H1 (cell line): Measurements from ENCODE around the gene LDLR. TPM values are rescaled to one million over a fixed set of nuclear protein-coding genes. Genes with fewer than 3 reads are reported as not detected.

Source experiments
- CTCF ChIA-PET: fragments of 300-600 bp; sonication (Branson Sonifier 250); formaldehyde crosslinking; loops from one replicate; lab custom pipeline; 2021; ENCODE audit not compliant: partially characterized antibody; lab: Charles Lee
- POLR2A ChIA-PET: fragments of 300-600 bp; sonication (Branson Sonifier 250); formaldehyde crosslinking; loops from one replicate; lab custom pipeline; 2021; ENCODE audit warnings: inconsistent platforms; ENCODE audit not compliant: partially characterized antibody; lab: Charles Lee
- DNase-seq, 2 experiments: peaks; one replicate each; pipeline versions ENCODE4 v3.0.0 to v3.0.0-alpha.2; 2010 to 2022; ENCODE audit warnings: low spot score in 2 of 2, low read depth in 1 of 2, mixed read lengths in 1 of 2
- FAIRE-seq: peaks from 2 replicates; lab custom pipeline; 2011; peaks lifted over from hg19 to GRCh38; lab: Jason Lieb, UNC
- H2AFZ ChIP-seq: 2 replicates; pipeline ENCODE4 v1.8.1; 2012; ENCODE audit warnings: low read length, inconsistent platforms
- H2AK5ac ChIP-seq: 2 replicates; pipeline ENCODE4 v1.6.1; 2013; ENCODE audit warnings: low read depth, low read length
- H2BK120ac ChIP-seq: replicated peaks from 2 replicates; pipeline ENCODE3; 2013; ENCODE audit warnings: low read depth, low read length, inconsistent platforms
- H2BK12ac ChIP-seq: 2 replicates; pipeline ENCODE4 v1.6.1; 2013; ENCODE audit warnings: low read depth, low read length
- H2BK15ac ChIP-seq: 2 replicates; pipeline ENCODE4 v1.6.1; 2013; ENCODE audit warnings: low read length
- H2BK20ac ChIP-seq: 2 replicates; pipeline ENCODE4 v1.6.1; 2013; ENCODE audit warnings: low read length
- H2BK5ac ChIP-seq: 2 replicates; pipeline ENCODE4 v1.6.1; 2013; ENCODE audit warnings: low read depth, low read length
- H3K14ac ChIP-seq: 2 replicates; pipeline ENCODE4 v1.6.1; 2013; ENCODE audit warnings: inconsistent platforms; ENCODE audit not compliant: insufficient read length
- H3K18ac ChIP-seq: 2 replicates; pipeline ENCODE4 v1.6.1; 2013; ENCODE audit warnings: low read length; ENCODE audit errors: extremely low read depth
- H3K23ac ChIP-seq: 2 replicates; pipeline ENCODE4 v1.6.1; 2013; ENCODE audit warnings: inconsistent platforms; ENCODE audit not compliant: insufficient read length
- H3K23me2 ChIP-seq: 2 replicates; pipeline ENCODE4 v1.6.1; 2013; ENCODE audit warnings: low read depth, low read length
- H3K27ac ChIP-seq: 2 replicates; pipeline ENCODE4 v1.6.1; 2011; ENCODE audit warnings: low read depth, low read length, inconsistent platforms
- H3K27me3 ChIP-seq, 4 experiments: replicated peaks in 1 of 4; 1 replicate in 1 of 4; 2 replicates in 3 of 4; pipeline versions ENCODE4 v1.6.1 to v1.8.1; 2011 to 2013; ENCODE audit warnings: low read length in 3 of 4, mild to moderate bottlenecking in 3 of 4, inconsistent platforms in 2 of 4, mixed read lengths in 2 of 4, moderate library complexity in 1 of 4; ENCODE audit not compliant: control insufficient read depth in 3 of 4, insufficient read depth in 3 of 4; ENCODE audit errors: extremely low read depth in 1 of 4
- H3K36me3 ChIP-seq, 4 experiments: 2 replicates each; pipeline versions ENCODE4 v1.6.1 to v1.8.1; 2011 to 2013; ENCODE audit warnings: mild to moderate bottlenecking in 4 of 4, low read length in 3 of 4, moderate library complexity in 2 of 4, control low read depth in 1 of 4, inconsistent platforms in 1 of 4; ENCODE audit not compliant: insufficient read depth in 4 of 4, control insufficient read depth in 2 of 4
- H3K4ac ChIP-seq: replicated peaks from 2 replicates; pipeline ENCODE3; 2013; ENCODE audit warnings: low read length, low read depth, mixed read lengths, inconsistent platforms; ENCODE audit not compliant: insufficient read length
- H3K4me1 ChIP-seq, 4 experiments: replicated peaks in 1 of 4; 1 replicate in 1 of 4; 2 replicates in 3 of 4; pipeline versions ENCODE4 v1.6.1 to v1.8.1; 2011 to 2013; ENCODE audit warnings: low read length in 3 of 4, inconsistent platforms in 2 of 4, mixed read lengths in 1 of 4; ENCODE audit not compliant: insufficient read depth in 4 of 4, control insufficient read depth in 3 of 4
- H3K4me2 ChIP-seq, 2 experiments: 2 replicates each; pipeline versions ENCODE4 v1.6.1 to v1.8.1; 2011 to 2013; ENCODE audit warnings: low read depth in 2 of 2, low read length in 2 of 2, control low read depth in 1 of 2, inconsistent platforms in 1 of 2, mild to moderate bottlenecking in 1 of 2; ENCODE audit not compliant: insufficient read depth in 1 of 2
- H3K4me3 ChIP-seq, 4 experiments: fragments of 200-600, 300-600 bp in 1 of 4; sonication (generic), shearing (Covaris generic), sonication (Bioruptor Twin) in 1 of 4; 2 replicates each; pipeline versions ENCODE4 v1.5.1 to v1.8.1; 2011 to 2016; ENCODE audit warnings: low read length in 4 of 4, low read depth in 3 of 4, control low read depth in 2 of 4, inconsistent platforms in 2 of 4, mild to moderate bottlenecking in 2 of 4, mixed read lengths in 1 of 4, moderate library complexity in 1 of 4; ENCODE audit not compliant: insufficient read depth in 2 of 4; ENCODE audit errors: extremely low read depth in 1 of 4
- H3K56ac ChIP-seq: replicated peaks from 2 replicates; pipeline ENCODE3; 2013; ENCODE audit warnings: low read depth, mild to moderate bottlenecking, mixed read lengths, low read length, inconsistent platforms; ENCODE audit not compliant: insufficient read length
- H3K79me1 ChIP-seq: 2 replicates; pipeline ENCODE4 v1.6.1; 2013; ENCODE audit warnings: low read depth, low read length, control low read depth
- H3K79me2 ChIP-seq, 2 experiments: 2 replicates each; pipeline versions ENCODE4 v1.6.1 to v1.8.1; 2012 to 2013; ENCODE audit warnings: low read length in 2 of 2, mild to moderate bottlenecking in 2 of 2, inconsistent platforms in 1 of 2; ENCODE audit not compliant: insufficient read depth in 2 of 2, control insufficient read depth in 1 of 2
- H3K9ac ChIP-seq, 4 experiments: replicated peaks in 1 of 4; 1 replicate in 1 of 4; 2 replicates in 3 of 4; pipeline versions ENCODE4 v1.6.1 to v1.8.1; 2011 to 2013; ENCODE audit warnings: low read depth in 3 of 4, low read length in 3 of 4, control low read depth in 2 of 4, mild to moderate bottlenecking in 2 of 4, moderate library complexity in 2 of 4, inconsistent platforms in 1 of 4; ENCODE audit errors: extremely low read depth in 1 of 4
- H3K9me3 ChIP-seq, 2 experiments: 2 replicates each; pipeline versions ENCODE4 v1.6.1 to v1.8.1; 2012 to 2013; ENCODE audit warnings: mild to moderate bottlenecking in 2 of 2, moderate library complexity in 2 of 2, control low read depth in 1 of 2, inconsistent platforms in 1 of 2, low read depth in 1 of 2, low read length in 1 of 2, mixed read lengths in 1 of 2; ENCODE audit not compliant: insufficient read depth in 2 of 2
- H4K20me1 ChIP-seq, 2 experiments: replicated peaks in 1 of 2; 2 replicates each; pipeline versions ENCODE3 to v1.8.1; 2011 to 2013; ENCODE audit warnings: inconsistent platforms in 2 of 2, low read length in 2 of 2, mild to moderate bottlenecking in 1 of 2; ENCODE audit not compliant: insufficient read depth in 2 of 2, control insufficient read depth in 1 of 2
- H4K5ac ChIP-seq: 2 replicates; pipeline ENCODE4 v1.6.1; 2013; ENCODE audit warnings: low read length, low read depth, mixed read lengths, inconsistent platforms; ENCODE audit not compliant: insufficient read length
- H4K8ac ChIP-seq: 2 replicates; pipeline ENCODE4 v1.8.0; 2013; ENCODE audit warnings: mild to moderate bottlenecking, moderate library complexity, low read length, inconsistent platforms; ENCODE audit not compliant: insufficient read depth; ENCODE audit errors: extremely low read depth
- H4K91ac ChIP-seq: replicated peaks from 2 replicates; pipeline ENCODE3; 2013; ENCODE audit warnings: low read length, mixed read lengths, inconsistent platforms; ENCODE audit not compliant: insufficient read length
- FOSL1 ChIP-seq: IDR thresholded peaks from 2 replicates; pipeline ENCODE4 v1.6.1; 2011; ENCODE audit warnings: mild to moderate bottlenecking, low read depth, low read length, moderate library complexity; ENCODE audit not compliant: insufficient read depth
- SAP30 ChIP-seq: fragments of 300-600 bp; sonication (generic); IDR thresholded peaks from 2 replicates; pipeline ENCODE4 v1.7.1; 2012; ENCODE audit warnings: low read length, moderate library complexity, mild to moderate bottlenecking, inconsistent platforms; ENCODE audit not compliant: insufficient read depth, insufficient replicate concordance
- WGBS, 2 experiments: shearing (Covaris generic) in 1 of 2; methylation state at CpG; one replicate each; pipeline versions ENCODE4 v1.1.6 to v1.1.7; 2013 to 2015; ENCODE audit warnings: low lambda C conversion rate in 2 of 2, mixed read lengths in 2 of 2, inconsistent platforms in 1 of 2, low coverage in 1 of 2, missing lambda C conversion rate in 1 of 2; ENCODE audit not compliant: insufficient replicate concordance in 2 of 2, insufficient coverage in 1 of 2, insufficient read length in 1 of 2; ENCODE audit errors: extremely low coverage in 1 of 2, missing lambda C conversion rate in 1 of 2; 5-methylcytosine and 5-hydroxymethylcytosine counted together
- polyA plus RNA-seq, 7 experiments: library from polyadenylated mRNA; depleted of rRNA in 3 of 7; stranded (reverse) in 5 of 7; unstranded in 2 of 7; fragments of >200 nt in 5 of 7; fragments of 200-250 nt in 2 of 7; gene quantifications; 1 replicate in 5 of 7; 2 replicates in 1 of 7; 4 replicates in 1 of 7; pipeline versions ENCODE4 v1.2.1 to v1.2.3, GENCODE V29; 2011 to 2013; ENCODE audit warnings: missing spikeins in 2 of 7, mixed read lengths in 2 of 7
- total RNA-seq: library from RNA; stranded (reverse); fragmentation: NEBNext Ultra II Directional; extraction: Animal tissue kit (Norgen Biotek cat#: 25700); gene quantifications from 2 replicates; pipeline ENCODE4 v1.2.1, GENCODE V29; 2021

LDLR gene
- total and polyA plus RNA-seq, 2 of the 8 experiments (the other 6 are each of a cell fraction or from before 2014, with no cell fraction given) = 70.1 to 118 TPM

DNA sequence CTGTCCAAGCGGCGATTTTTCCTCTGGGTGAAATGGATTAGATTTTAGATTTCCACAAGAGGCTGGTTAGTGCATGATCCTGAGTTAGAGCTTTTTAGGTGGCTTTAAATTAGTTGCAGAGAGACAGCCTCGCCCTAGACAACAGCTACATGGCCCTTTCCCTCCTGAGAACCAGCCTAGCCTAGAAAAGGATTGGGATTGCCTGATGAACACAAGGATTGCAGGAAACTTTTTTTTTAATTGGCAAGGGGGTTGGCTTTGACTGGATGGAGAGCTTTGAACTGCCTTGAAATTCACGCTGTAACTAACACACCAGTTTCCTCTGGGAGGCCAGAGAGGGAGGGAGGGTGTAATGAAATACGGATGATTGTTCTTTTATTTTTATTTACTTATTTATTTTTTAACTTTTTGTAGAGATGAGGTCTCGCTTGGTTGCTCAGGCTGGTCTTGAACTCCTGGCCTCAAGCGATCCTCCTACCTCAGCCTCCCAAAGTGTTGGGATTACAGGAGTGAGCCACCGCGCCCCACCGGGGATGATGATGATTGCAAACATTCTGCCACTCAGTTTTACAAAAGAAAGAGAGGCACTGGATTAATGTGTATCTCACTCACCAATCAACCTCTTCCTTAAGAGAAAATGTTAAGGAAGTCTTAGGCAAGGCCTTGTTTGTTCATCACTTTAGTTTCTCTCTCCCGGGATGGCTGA lies 1.9 kb downstream of the LDLR start:
- H3K9me3 ChIP-seq = no peaks in the 10 kb centered on the region
- WGBS, 2 experiments = 57% methylated on average over 11 of the region's 11 CpGs; no CpG with 5 or more reads in 1 of the 2 experiments
- ChIA-PET POLR2A (interaction anchor here (0.6 to 2.8 kb wide), 11 partner anchors 9 to 377 kb away, joined by 3 to 14 read pairs (median 4); partner anchors contain the start of gene SMARCA4), CTCF (interaction anchor here (1.1 kb wide), 1 partner anchor 55 kb away, joined by 3 read pairs; no protein-coding TSS in a partner anchor)
- H3K18ac ChIP-seq = no peak overlapping the region
- H3K56ac ChIP-seq = peak overlapping the region; percentile 71
- peak overlapping the region; percentile 13 to 88 (median 84) for H3K9ac ChIP-seq
- peaks cover 7 to 12% (median 10%) of the 10 kb centered on the region in 4 experiments for H3K4me1 ChIP-seq
- H4K5ac ChIP-seq = no peak overlapping the region
- H3K4me2 ChIP-seq = peak overlapping the region; percentile 90 to 98
- H3K27ac ChIP-seq = peak overlapping the region; percentile 96
- H3K36me3 ChIP-seq = peaks cover 8 to 52% (median 17%) of the 10 kb centered on the region in 4 experiments; a peak in 7 of 8 replicates
- H2BK20ac ChIP-seq = no peak overlapping the region
- H3K79me1 ChIP-seq = peaks cover 6% of the 10 kb centered on the region
- no peak overlapping the region for H2AFZ ChIP-seq
- no peak overlapping the region; the same call in 1 of the 2 replicates for H2AK5ac ChIP-seq
- FAIRE-seq (no peak), DNase-seq (no peak)
- no peak overlapping the region for H3K14ac ChIP-seq
- H2BK120ac ChIP-seq = no peak overlapping the region
- TF ChIP-seq FOSL1 (no peak), SAP30 (peak; percentile 0)
- peaks cover 30 to 34% of the 10 kb centered on the region in 2 experiments for H4K20me1 ChIP-seq
- H3K79me2 ChIP-seq = peaks cover 47 to 58% of the 10 kb centered on the region in 2 experiments
- no peak overlapping the region for H3K23ac ChIP-seq
- no peak overlapping the region for H4K91ac ChIP-seq
- no peak overlapping the region for H2BK12ac ChIP-seq
- H3K4me3 ChIP-seq = peak overlapping the region; percentile 67 to 100 (median 94)
- H3K4ac ChIP-seq = no peak overlapping the region
- H2BK5ac ChIP-seq = peak overlapping the region; percentile 80; the same call in 1 of the 2 replicates
- H4K8ac ChIP-seq = peak overlapping the region; percentile 87; the same call in 1 of the 2 replicates
- no peak overlapping the region for H2BK15ac ChIP-seq
- no peaks in the 10 kb centered on the region for H3K27me3 ChIP-seq
- peaks cover 7% of the 10 kb centered on the region for H3K23me2 ChIP-seq
